ENCODE data around the gene CHAC1.
A peak's percentile ranks its signal among the peaks of the same experiment; 100 is the strongest.

CHAC1 gene

DNA sequence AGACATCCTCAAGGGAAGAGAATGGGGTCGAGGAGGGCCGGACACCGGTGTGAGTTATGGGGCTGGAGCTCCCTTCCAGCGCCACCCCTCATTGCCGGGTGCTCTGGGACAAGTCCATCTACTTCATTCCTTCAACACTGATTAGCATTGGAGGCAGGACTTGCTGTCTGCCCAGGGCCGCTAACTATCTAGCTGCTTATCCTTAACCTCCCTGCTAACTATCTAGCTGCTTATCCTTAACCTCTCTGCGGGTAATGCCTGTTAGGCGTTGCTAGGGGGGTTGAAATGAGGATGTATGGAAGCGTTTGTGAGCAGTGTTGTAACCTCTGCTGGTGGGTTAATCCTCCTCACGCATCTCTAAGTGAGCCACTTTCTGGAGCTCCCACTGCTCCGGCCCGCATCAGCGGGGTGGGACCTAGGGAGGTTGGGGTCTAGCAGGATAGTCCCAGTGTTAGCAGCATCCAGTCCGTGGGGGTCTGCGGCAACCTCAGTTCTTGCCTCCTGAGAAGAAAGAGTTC is 10.9 kb upstream of the CHAC1 start:
- peaks cover 31% of the 10 kb centered on the region for H3K4me1 ChIP-seq (ENCODE audit: control insufficient read depth, low read length)
- H4K20me1 ChIP-seq (ENCODE audit: control insufficient read depth, insufficient read depth, low read depth, low read length) = no peaks in the 10 kb centered on the region
- H3F3A ChIP-seq (ENCODE audit: control insufficient read depth, insufficient read depth) = peaks cover 11% of the 10 kb centered on the region
- H3K9me2 ChIP-seq (replicated peaks; ENCODE audit: control insufficient read depth, low read length) = no peaks in the 10 kb centered on the region
- H3K4me3 ChIP-seq (ENCODE audit: low read length) = peak overlapping the region; percentile 82
- no peak overlapping the region for H3K27ac ChIP-seq (ENCODE audit: low read depth, low read length)
- no peaks in the 10 kb centered on the region for H3K9me3 ChIP-seq (ENCODE audit: control insufficient read depth, insufficient read depth, low read length)
- H3K36me3 ChIP-seq (ENCODE audit: control insufficient read depth, low read length) = no peaks in the 10 kb centered on the region
- no peak for TF ChIP-seq EZH2phosphoT487 (IDR thresholded peaks at IDR 0.05; ENCODE audit: borderline replicate concordance, low read length)
- TF ChIP-seq, protein P1, sequence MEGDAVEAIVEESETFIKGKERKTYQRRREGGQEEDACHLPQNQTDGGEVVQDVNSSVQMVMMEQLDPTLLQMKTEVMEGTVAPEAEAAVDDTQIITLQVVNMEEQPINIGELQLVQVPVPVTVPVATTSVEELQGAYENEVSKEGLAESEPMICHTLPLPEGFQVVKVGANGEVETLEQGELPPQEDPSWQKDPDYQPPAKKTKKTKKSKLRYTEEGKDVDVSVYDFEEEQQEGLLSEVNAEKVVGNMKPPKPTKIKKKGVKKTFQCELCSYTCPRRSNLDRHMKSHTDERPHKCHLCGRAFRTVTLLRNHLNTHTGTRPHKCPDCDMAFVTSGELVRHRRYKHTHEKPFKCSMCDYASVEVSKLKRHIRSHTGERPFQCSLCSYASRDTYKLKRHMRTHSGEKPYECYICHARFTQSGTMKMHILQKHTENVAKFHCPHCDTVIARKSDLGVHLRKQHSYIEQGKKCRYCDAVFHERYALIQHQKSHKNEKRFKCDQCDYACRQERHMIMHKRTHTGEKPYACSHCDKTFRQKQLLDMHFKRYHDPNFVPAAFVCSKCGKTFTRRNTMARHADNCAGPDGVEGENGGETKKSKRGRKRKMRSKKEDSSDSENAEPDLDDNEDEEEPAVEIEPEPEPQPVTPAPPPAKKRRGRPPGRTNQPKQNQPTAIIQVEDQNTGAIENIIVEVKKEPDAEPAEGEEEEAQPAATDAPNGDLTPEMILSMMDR (IDR thresholded peaks at IDR 0.05; ENCODE audit: low read depth, low read length, poor library complexity, severe bottlenecking) = peak; percentile 4
- H3K27me3 ChIP-seq (ENCODE audit: control insufficient read depth, low read length) = no peaks in the 10 kb centered on the region
- H3K79me2 ChIP-seq (ENCODE audit: control insufficient read depth, low read length) = no peaks in the 10 kb centered on the region
- H3K4me2 ChIP-seq (ENCODE audit: low read length) = peak overlapping the region; percentile 94

DNA sequence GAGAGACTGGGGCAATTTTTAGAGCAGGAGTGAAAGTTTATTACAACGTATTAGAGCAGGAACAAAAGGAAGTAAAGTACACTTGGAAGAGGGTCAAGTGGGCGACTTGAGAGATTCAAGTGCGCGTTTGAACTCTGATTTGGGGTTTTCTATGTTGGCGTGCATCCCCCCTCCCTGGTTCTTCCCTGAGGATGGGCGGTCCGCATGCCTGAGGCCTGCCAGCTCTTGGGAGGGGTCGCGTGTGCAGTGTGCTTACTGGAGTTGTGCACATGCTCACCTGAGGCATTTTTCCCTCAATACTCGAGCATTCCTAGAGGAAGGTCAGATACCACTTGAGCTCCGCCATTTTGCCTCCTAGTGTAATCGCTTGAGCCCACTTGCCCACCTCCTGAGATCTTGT is 10.4 kb upstream of the CHAC1 start:
- Histone ChIP-seq H3K27ac (ENCODE audit: low read depth, low read length) (no peak overlapping the region), H3K9me2 (replicated peaks; ENCODE audit: control insufficient read depth, low read length) (no peaks in the 10 kb centered on the region), H3F3A (ENCODE audit: control insufficient read depth, insufficient read depth) (peaks cover 11% of the 10 kb centered on the region), H4K20me1 (ENCODE audit: control insufficient read depth, insufficient read depth, low read depth, low read length) (no peaks in the 10 kb centered on the region), H3K27me3 (ENCODE audit: control insufficient read depth, low read length) (peaks cover 2% of the 10 kb centered on the region; the same call in 1 of the 2 replicates), H3K36me3 (ENCODE audit: control insufficient read depth, low read length) (no peaks in the 10 kb centered on the region), H3K4me2 (ENCODE audit: low read length) (peak overlapping the region; percentile 94), H3K79me2 (ENCODE audit: control insufficient read depth, low read length) (no peaks in the 10 kb centered on the region), H3K9me3 (ENCODE audit: control insufficient read depth, insufficient read depth, low read length) (no peaks in the 10 kb centered on the region), H3K4me1 (ENCODE audit: control insufficient read depth, low read length) (peaks cover 30% of the 10 kb centered on the region), H3K4me3 (ENCODE audit: low read length) (peak overlapping the region; percentile 82)
- TF ChIP-seq, protein P1 (IDR thresholded peaks at IDR 0.05; ENCODE audit: low read depth, low read length, poor library complexity, severe bottlenecking) = no peak
- no peak for TF ChIP-seq EZH2phosphoT487 (IDR thresholded peaks at IDR 0.05; ENCODE audit: borderline replicate concordance, low read length)

DNA sequence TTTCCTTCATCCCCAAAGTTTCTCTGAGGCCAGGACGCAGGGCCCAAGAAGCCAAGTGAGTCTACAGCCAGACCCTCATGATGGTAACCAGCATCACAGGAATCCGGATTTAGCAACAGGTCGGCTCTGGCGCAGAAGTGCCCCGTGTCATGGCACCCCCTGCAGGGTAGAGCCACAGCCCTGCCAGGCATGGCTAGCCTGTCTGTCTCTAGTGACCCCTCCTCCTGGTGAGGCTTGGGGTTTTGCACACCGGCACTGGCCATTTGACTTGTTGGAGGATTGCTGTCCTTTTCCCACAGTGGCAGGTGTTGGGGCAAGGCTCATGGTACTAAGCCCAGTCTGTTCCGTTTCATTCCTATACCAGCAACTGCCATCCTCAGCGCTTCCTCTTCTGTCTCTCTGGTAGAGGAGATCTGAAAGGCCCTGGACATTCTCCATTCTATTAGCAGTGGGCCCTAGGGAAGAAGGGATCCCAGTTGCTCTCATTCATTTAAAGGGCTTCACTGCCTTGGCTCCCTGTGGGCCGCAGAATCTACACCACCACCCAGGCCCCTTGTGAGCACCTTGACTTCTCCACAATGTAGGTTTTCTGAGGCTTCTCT is 9.4 kb upstream of the CHAC1 start:
- peaks cover 11% of the 10 kb centered on the region for H3F3A ChIP-seq (ENCODE audit: control insufficient read depth, insufficient read depth)
- H3K36me3 ChIP-seq (ENCODE audit: control insufficient read depth, low read length) = no peaks in the 10 kb centered on the region
- no peaks in the 10 kb centered on the region for H3K79me2 ChIP-seq (ENCODE audit: control insufficient read depth, low read length)
- no peak overlapping the region for H3K27ac ChIP-seq (ENCODE audit: low read depth, low read length)
- TF ChIP-seq EZH2phosphoT487 (IDR thresholded peaks at IDR 0.05; ENCODE audit: borderline replicate concordance, low read length) = no peak
- TF ChIP-seq, protein P1 (IDR thresholded peaks at IDR 0.05; ENCODE audit: low read depth, low read length, poor library complexity, severe bottlenecking) = no peak
- H4K20me1 ChIP-seq (ENCODE audit: control insufficient read depth, insufficient read depth, low read depth, low read length) = no peaks in the 10 kb centered on the region
- peaks cover 30% of the 10 kb centered on the region for H3K4me1 ChIP-seq (ENCODE audit: control insufficient read depth, low read length)
- H3K9me2 ChIP-seq (replicated peaks; ENCODE audit: control insufficient read depth, low read length) = no peaks in the 10 kb centered on the region
- H3K9me3 ChIP-seq (ENCODE audit: control insufficient read depth, insufficient read depth, low read length) = no peaks in the 10 kb centered on the region
- H3K4me3 ChIP-seq (ENCODE audit: low read length) = no peak overlapping the region
- peaks cover 5% of the 10 kb centered on the region; the same call in 1 of the 2 replicates for H3K27me3 ChIP-seq (ENCODE audit: control insufficient read depth, low read length)
- no peak overlapping the region for H3K4me2 ChIP-seq (ENCODE audit: low read length)

Data from DOHH2 (cell line).